ENCODE measurements around the gene PTPRR. TPM values are rescaled to one million over a fixed set of nuclear protein-coding genes. Genes with fewer than 3 reads are reported as not detected.

PTPRR gene
- total and polyA plus RNA-seq, 12 donors, result 0.11 to 3.7 (median 0.56) TPM; not detected in 1

- Histone ChIP-seq H3K27me3 (no peaks in the 10 kb centered on the region), H3K9me3 (replicated peaks in 1 of 3) (no peaks in the 10 kb centered on the region), H3K4me3 (no peak overlapping the region), H3K36me3 (replicated peaks in 1 of 2) (no peaks in the 10 kb centered on the region), H3K27ac (no peak overlapping the region), H3K4me1 (replicated peaks in 1 of 2) (no peaks in the 10 kb centered on the region)
- TF ChIP-seq POLR2A (IDR thresholded peaks at IDR 0.05) (no peak), CTCF (IDR thresholded peaks at IDR 0.05) (no peak)
- WGBS, 4 donors, result 73 to 85% (median 78%) methylated on average over 2 of the region's 2 CpGs
- DNase-seq, result no peak
- intact Hi-C loops (cut with DNase I), result no loop called here
Observed at GRCh38 chr12:70927356-70927755, 6.8 kb upstream of the PTPRR start.

- H3K27me3 ChIP-seq, result no peaks in the 10 kb centered on the region
- WGBS, 4 donors, result 49 to 55% (median 51%) methylated on average over 1 of the region's 1 CpG
- H3K9me3 ChIP-seq (replicated peaks in 1 of 3), result no peaks in the 10 kb centered on the region
- no peak overlapping the region for H3K4me3 ChIP-seq
- no peaks in the 10 kb centered on the region for H3K36me3 ChIP-seq (replicated peaks in 1 of 2)
- DNase-seq, result no peak
- TF ChIP-seq CTCF (IDR thresholded peaks at IDR 0.05) (no peak), POLR2A (IDR thresholded peaks at IDR 0.05) (no peak)
- no peaks in the 10 kb centered on the region for H3K4me1 ChIP-seq (replicated peaks in 1 of 2)
- intact Hi-C loops (cut with DNase I), result no loop called here
- H3K27ac ChIP-seq, result no peak overlapping the region
Observed at GRCh38 chr12:70925539-70925938, 5.0 kb upstream of the PTPRR start.

GRCh38 chr12:70920891-70921290 is 353 bp upstream of the PTPRR start:
- 18 to 24% (median 21%) methylated on average over 6 to 9 of the region's 9 CpGs for WGBS, 4 donors
- TF ChIP-seq POLR2A (IDR thresholded peaks at IDR 0.05) (no peak), CTCF (IDR thresholded peaks at IDR 0.05) (no peak)
- intact Hi-C loops (cut with DNase I), result no loop called here
- Histone ChIP-seq H3K4me1 (replicated peaks in 1 of 2) (no peaks in the 10 kb centered on the region), H3K9me3 (replicated peaks in 1 of 3) (no peaks in the 10 kb centered on the region), H3K27ac (no peak overlapping the region), H3K4me3 (no peak overlapping the region), H3K27me3 (peaks cover 8% of the 10 kb centered on the region), H3K36me3 (replicated peaks in 1 of 2) (no peaks in the 10 kb centered on the region)
- no peak for DNase-seq

GRCh38 chr12:70919597-70920035 is 922 bp downstream of the PTPRR start:
- intact Hi-C loops (cut with DNase I), result no loop called here
- no peaks in the 10 kb centered on the region for H3K9me3 ChIP-seq (replicated peaks in 1 of 3)
- no peak overlapping the region for H3K4me3 ChIP-seq
- no peaks in the 10 kb centered on the region for H3K4me1 ChIP-seq (replicated peaks in 1 of 2)
- H3K27ac ChIP-seq, result no peak overlapping the region
- 9 to 22% (median 12%) methylated on average over 10 of the region's 10 CpGs for WGBS, 4 donors
- TF ChIP-seq CTCF (IDR thresholded peaks at IDR 0.05) (no peak), POLR2A (IDR thresholded peaks at IDR 0.05) (no peak)
- H3K27me3 ChIP-seq, result peaks cover 8% of the 10 kb centered on the region
- H3K36me3 ChIP-seq (replicated peaks in 1 of 2), result no peaks in the 10 kb centered on the region
- no peak for DNase-seq

All from adrenal gland (tissue), 12 donors.